Neutrophil (primary cell): ENCODE measurements around the gene ECE1.

Source experiments
- H3K27ac ChIP-seq: fragments of 200-600 bp; sonication (generic); 2 replicates; pipeline ENCODE4 v1.5.1; 2016; ENCODE audit warnings: mild to moderate bottlenecking, moderate library complexity
- H3K27me3 ChIP-seq: fragments of 200-600 bp; sonication (generic); 2 replicates; pipeline ENCODE4 v1.6.0; 2016; ENCODE audit warnings: mild to moderate bottlenecking
- H3K36me3 ChIP-seq: fragments of 200-600 bp; sonication (generic); 2 replicates; pipeline ENCODE4 v1.5.1; 2017
- H3K4me1 ChIP-seq, 2 experiments: fragments of 200-600 bp in 1 of 2; sonication (generic) in 1 of 2; 1 replicate in 1 of 2; 2 replicates in 1 of 2; pipeline versions ENCODE4 v1.5.1 to v1.6.1; 2013 to 2016; ENCODE audit warnings: low read depth in 1 of 2, low read length in 1 of 2, mild to moderate bottlenecking in 1 of 2, moderate library complexity in 1 of 2; ENCODE audit not compliant: control insufficient read depth in 1 of 2, insufficient read depth in 1 of 2
- H3K4me3 ChIP-seq, 2 experiments: fragments of 200-600 bp in 1 of 2; sonication (generic) in 1 of 2; 1 replicate in 1 of 2; 2 replicates in 1 of 2; pipeline ENCODE4 v1.5.1; 2013 to 2016; ENCODE audit warnings: low read depth in 1 of 2, low read length in 1 of 2, mild to moderate bottlenecking in 1 of 2, moderate library complexity in 1 of 2
- H3K9me3 ChIP-seq: fragments of 200-600 bp; sonication (generic); 2 replicates; pipeline ENCODE4 v1.5.1; 2016
- TF ChIP-seq, protein P1 (sequence below): fragments of 200-600 bp; sonication (generic); IDR thresholded peaks from 2 replicates; pipeline ENCODE4 v1.5.1; 2016; ENCODE audit warnings: antibody characterized with exemption

The ECE1 gene

GRCh38 chr1:21298981-21299391, 8.7 kb upstream of the ECE1 start:
- TF ChIP-seq, protein P1, sequence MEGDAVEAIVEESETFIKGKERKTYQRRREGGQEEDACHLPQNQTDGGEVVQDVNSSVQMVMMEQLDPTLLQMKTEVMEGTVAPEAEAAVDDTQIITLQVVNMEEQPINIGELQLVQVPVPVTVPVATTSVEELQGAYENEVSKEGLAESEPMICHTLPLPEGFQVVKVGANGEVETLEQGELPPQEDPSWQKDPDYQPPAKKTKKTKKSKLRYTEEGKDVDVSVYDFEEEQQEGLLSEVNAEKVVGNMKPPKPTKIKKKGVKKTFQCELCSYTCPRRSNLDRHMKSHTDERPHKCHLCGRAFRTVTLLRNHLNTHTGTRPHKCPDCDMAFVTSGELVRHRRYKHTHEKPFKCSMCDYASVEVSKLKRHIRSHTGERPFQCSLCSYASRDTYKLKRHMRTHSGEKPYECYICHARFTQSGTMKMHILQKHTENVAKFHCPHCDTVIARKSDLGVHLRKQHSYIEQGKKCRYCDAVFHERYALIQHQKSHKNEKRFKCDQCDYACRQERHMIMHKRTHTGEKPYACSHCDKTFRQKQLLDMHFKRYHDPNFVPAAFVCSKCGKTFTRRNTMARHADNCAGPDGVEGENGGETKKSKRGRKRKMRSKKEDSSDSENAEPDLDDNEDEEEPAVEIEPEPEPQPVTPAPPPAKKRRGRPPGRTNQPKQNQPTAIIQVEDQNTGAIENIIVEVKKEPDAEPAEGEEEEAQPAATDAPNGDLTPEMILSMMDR, result no peak
- H3K36me3 ChIP-seq, result no peaks in the 10 kb centered on the region
- H3K4me3 ChIP-seq, result no peak overlapping the region
- no peaks in the 10 kb centered on the region for H3K27me3 ChIP-seq
- H3K4me1 ChIP-seq, result peaks cover 54% of the 10 kb centered on the region in 2 experiments
- peak overlapping the region; percentile 75 for H3K27ac ChIP-seq
- no peaks in the 10 kb centered on the region for H3K9me3 ChIP-seq

DNA sequence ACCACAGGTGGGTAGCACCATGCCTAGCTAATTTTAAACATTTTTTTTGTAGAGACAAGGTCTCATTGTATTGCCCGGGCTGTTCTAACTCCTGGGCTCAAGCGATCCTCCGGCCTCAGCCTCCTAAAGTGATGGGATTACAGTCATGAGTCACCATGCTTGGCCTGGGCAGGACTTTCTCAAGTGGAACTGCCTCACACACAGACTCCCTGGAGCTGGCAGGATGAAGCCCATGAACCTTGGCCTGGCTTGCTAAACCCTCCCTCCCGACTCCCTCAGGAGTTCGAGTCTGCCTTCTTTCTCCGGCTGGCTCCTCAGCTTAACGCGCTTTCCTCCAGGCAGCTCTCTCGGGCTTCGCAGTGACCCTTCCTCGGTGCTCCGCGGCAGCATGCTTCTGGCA, 7.7 kb upstream of the ECE1 start:
- Histone ChIP-seq H3K36me3 (no peaks in the 10 kb centered on the region), H3K4me3 (no peak overlapping the region), H3K4me1 (peaks cover 64% of the 10 kb centered on the region in 2 experiments), H3K27me3 (no peaks in the 10 kb centered on the region), H3K27ac (no peak overlapping the region), H3K9me3 (no peaks in the 10 kb centered on the region)
- TF ChIP-seq, protein P1, result no peak

DNA sequence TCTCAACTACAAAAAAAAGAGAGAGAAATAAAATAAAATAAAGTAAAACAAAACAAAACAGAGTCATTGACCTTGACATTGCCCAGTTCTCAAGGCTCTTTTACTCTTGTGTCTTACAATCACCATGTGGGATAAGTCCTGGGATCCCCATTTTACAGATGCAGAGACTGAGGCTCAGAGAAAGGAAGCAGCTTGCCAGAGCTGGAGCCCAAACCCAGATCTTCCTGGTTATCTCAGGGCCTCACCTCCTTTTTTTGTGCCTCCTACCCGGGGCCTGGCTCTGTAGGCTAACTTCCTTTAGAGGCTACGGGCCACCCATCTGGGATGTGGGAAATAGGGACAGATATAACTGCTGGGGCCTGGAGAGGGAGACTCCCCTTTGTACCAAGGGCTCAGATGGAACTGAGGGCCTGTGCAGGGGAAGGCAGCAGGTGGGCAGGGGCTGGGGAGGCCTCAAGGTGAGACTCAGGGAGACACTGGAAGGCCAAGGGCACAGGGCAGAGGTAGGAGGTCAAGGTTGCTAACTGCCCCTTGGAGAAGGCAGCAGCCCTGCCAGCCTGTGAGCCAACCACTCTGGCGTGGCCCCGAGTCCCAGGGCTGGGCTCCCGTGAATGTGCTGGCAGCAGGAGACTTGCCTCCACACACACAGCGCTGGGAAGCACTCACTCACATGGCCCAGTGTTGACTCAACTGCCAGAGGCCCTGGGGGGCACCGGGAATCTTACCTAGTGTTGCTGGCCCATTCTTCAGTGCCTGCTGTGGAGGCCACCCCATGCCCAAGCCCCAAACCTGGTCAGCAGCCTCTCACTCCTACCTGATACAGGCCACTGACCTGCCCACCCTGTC, 6.5 kb upstream of the ECE1 start:
- H3K27ac ChIP-seq, result peak overlapping the region; percentile 92
- TF ChIP-seq, protein P1, result no peak
- H3K36me3 ChIP-seq, result no peaks in the 10 kb centered on the region
- peaks cover 76% of the 10 kb centered on the region in 2 experiments for H3K4me1 ChIP-seq
- peak overlapping the region in 1 of 2 experiments; percentile 53 for H3K4me3 ChIP-seq
- H3K9me3 ChIP-seq, result no peaks in the 10 kb centered on the region
- no peaks in the 10 kb centered on the region for H3K27me3 ChIP-seq

- Histone ChIP-seq H3K9me3 (no peaks in the 10 kb centered on the region), H3K4me1 (peaks cover 83 to 84% of the 10 kb centered on the region in 2 experiments), H3K4me3 (peak overlapping the region; percentile 53 to 63), H3K36me3 (no peaks in the 10 kb centered on the region), H3K27me3 (no peaks in the 10 kb centered on the region), H3K27ac (peak overlapping the region; percentile 92)
- TF ChIP-seq, protein P1, result no peak
These were observed 5.3 kb upstream of the ECE1 start for GRCh38 chr1:21295545-21295944.

DNA sequence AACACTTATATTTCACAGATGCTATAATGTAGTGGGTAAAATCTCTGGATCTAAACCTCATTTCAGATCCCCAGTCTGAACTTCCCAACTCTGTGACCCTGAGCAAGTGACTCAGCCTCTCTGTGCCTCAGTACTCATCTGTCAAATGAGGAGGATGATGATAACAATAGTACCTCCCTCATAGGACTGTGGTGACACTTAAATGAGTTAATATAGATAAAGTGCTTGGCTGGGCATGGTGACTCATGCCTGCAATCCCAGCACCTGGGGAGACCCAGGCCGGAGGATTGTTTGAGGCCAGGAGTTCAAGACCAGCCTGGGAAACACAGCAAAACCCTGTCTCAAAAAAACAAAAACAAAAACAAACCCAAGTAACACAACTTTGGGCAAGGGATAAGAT, 4.7 kb upstream of the ECE1 start:
- Histone ChIP-seq H3K4me1 (peaks cover 80 to 83% of the 10 kb centered on the region in 2 experiments), H3K4me3 (peak overlapping the region; percentile 53 to 63), H3K27me3 (no peaks in the 10 kb centered on the region), H3K9me3 (no peaks in the 10 kb centered on the region), H3K36me3 (no peaks in the 10 kb centered on the region), H3K27ac (peak overlapping the region; percentile 92)
- TF ChIP-seq, protein P1, result no peak
